B cell (primary cell): ENCODE measurements around the gene KIR2DL3.

ENCODE experiments used
- CTCF ChIP-seq: fragments of 200-600 bp; IDR thresholded peaks from one replicate; pipeline ENCODE4 v1.8.0; 2022; ENCODE audit warnings: antibody characterized with exemption, mild to moderate bottlenecking
- EZH2 ChIP-seq: IDR thresholded peaks from 2 replicates; pipeline ENCODE4 v1.6.1; 2012; ENCODE audit warnings: borderline replicate concordance, low read depth, mild to moderate bottlenecking, moderate library complexity, low read length; ENCODE audit not compliant: insufficient read depth, poor library complexity, severe bottlenecking

DNA sequence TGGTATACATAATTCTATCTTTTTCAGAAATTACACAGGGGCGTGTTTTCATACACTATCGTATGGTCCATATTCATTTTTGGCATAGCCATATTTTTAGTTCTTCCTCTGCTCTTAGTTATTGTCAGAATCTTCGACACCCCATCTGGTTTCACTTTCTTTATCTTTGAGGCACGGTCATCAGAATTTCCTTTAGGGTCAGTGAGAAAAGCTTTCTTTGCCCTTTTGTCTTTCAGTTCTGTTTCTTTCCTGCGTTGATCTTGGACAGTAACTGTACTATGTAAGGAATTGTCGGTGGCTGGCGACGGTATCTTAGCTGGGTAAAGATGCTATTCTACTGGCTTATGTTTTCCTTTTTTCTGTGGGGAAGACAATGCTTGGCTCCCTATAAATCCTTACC lies 54.5 kb downstream of the KIR2DL3 start:
- no peak for TF ChIP-seq CTCF
- TF ChIP-seq EZH2 = no peak
